Activated CD4-positive, alpha-beta T cell treated with anti-CD3 and anti-CD28 coated beads for 36 hours (primary cell): Measurements from ENCODE around the gene VOPP1. TPM values are rescaled to one million over a fixed set of nuclear protein-coding genes. Genes with fewer than 3 reads are reported as not detected.

ENCODE experiments used
- ATAC-seq: fragments of 200-7000 bp; cut with Tn5 transposase; one replicate; pipeline ENCODE4 v1.10.0; 2021; ENCODE audit warnings: mild to moderate bottlenecking, moderate library complexity
- CTCF ChIA-PET: fragments of 350-600 bp; sonication (Branson Sonifier 250); formaldehyde crosslinking; loops from one replicate; lab custom pipeline; 2021; ENCODE audit warnings: antibody characterized with exemption; lab: Charles Lee
- POLR2A ChIA-PET: fragments of 350-600 bp; sonication (Branson Sonifier 250); formaldehyde crosslinking; loops from one replicate; lab custom pipeline; 2021; ENCODE audit warnings: antibody characterized with exemption, inconsistent platforms; lab: Charles Lee
- DNase-seq: peaks from one replicate; pipeline ENCODE4 v3.0.0-alpha.2; 2020
- H3K27ac Mint-ChIP-seq: one replicate; pipeline ENCODE4 v1.8.0; 2021; ENCODE audit warnings: mixed read lengths
- H3K27me3 Mint-ChIP-seq: one replicate; pipeline ENCODE4 v1.8.0; 2021; ENCODE audit warnings: mixed read lengths
- H3K36me3 Mint-ChIP-seq: one replicate; pipeline ENCODE4 v1.8.0; 2021; ENCODE audit warnings: low read depth, mixed read lengths
- H3K4me1 Mint-ChIP-seq: one replicate; pipeline ENCODE4 v1.8.0; 2021; ENCODE audit warnings: mixed read lengths
- H3K4me3 Mint-ChIP-seq: one replicate; pipeline ENCODE4 v1.8.0; 2021; ENCODE audit warnings: mild to moderate bottlenecking, moderate library complexity, mixed read lengths
- H3K9me3 Mint-ChIP-seq: one replicate; pipeline ENCODE4 v1.8.0; 2021; ENCODE audit warnings: low read depth, mixed read lengths
- intact Hi-C, 2 experiments: fragments of 100-400 bp; cut with DNase I in 1 of 2; cut with micrococcal nuclease in 1 of 2; formaldehyde crosslinking; loops; one replicate each; pipeline versions ENCODE4 v1.14.2 to v1.15.1; 2022 to 2024; cut with DNase I, micrococcal nuclease
- total RNA-seq, 2 experiments: library from RNA; stranded (reverse); gene quantifications; one replicate each; pipeline ENCODE4 v1.2.3, GENCODE V29; 2021

VOPP1 gene
- total RNA-seq, 2 experiments from 2014 or later = 63.7 to 64.2 TPM

DNA sequence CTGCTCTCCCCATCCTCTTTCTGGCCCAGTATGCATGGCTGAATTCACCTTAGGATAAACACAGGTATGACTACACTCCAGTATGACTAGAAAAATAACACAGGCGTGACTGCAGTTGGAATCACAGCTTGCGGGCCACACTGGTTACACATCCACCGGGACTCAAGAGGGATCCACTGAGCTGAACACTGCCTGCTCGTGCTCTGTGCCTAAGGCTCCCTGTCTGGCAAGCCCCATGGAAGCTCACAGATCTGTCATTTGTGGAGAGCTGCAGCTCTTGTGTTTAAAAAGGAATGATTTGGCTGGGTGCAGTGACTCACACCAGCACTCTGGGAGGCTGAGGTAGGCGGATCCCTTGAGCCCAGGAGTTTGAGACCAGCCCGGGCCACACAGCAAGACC lies 26.8 kb downstream of the VOPP1 start:
- H3K4me1 Mint-ChIP-seq = peaks cover 76% of the 10 kb centered on the region
- CTCF ChIA-PET = interaction anchor here (0.9 to 2.9 kb wide), 5 partner anchors 9 to 37 kb away, joined by 3 to 11 read pairs (median 4); no protein-coding TSS in a partner anchor
- intact Hi-C loops = no loop called here
- H3K4me3 Mint-ChIP-seq = no peak overlapping the region
- no peaks in the 10 kb centered on the region for H3K27me3 Mint-ChIP-seq
- no peak overlapping the region for H3K27ac Mint-ChIP-seq
- POLR2A ChIA-PET = interaction anchor here (1.5 kb wide), 1 partner anchor 11 kb away, joined by 6 read pairs; no protein-coding TSS in a partner anchor
- ATAC-seq (peak; percentile 27), DNase-seq (no peak)
- no peaks in the 10 kb centered on the region for H3K9me3 Mint-ChIP-seq
- H3K36me3 Mint-ChIP-seq = peaks cover 30% of the 10 kb centered on the region

DNA sequence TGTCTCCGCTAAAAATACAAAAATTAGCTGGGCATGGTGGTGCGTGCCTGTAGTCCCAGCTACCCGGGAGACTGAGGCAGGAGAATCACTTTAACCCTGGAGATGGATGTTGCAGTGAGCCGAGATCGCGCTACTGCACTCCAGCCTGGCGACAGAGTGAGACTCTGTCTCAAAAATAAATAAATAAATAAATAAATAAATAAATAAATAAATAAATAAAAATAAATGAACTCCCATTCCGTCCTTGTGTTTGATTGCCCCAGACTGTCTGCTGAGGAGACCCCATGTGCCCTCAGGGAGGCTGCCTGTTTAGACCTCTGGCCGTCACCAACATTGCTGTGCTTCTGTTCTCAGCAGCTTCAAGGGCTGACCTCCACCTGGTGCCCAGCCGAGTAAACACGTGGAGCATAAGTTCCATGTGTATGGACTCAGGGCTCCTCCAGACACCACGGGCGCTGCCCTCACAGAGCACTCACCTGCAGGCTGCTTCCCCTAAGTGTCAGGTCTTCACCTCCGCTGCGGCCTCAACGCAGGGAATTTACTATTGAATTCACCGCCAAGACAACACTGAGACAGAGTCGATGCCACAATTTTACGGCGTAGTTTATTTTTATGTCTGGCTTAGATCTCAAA lies 32.0 kb downstream of the VOPP1 start:
- no peaks in the 10 kb centered on the region for H3K27me3 Mint-ChIP-seq
- no peak for DNase-seq
- intact Hi-C loops = no loop called here
- ChIA-PET CTCF (interaction anchor here (0.7 to 1.2 kb wide), 2 partner anchors 26 to 33 kb away, joined by 3 to 4 read pairs; no protein-coding TSS in a partner anchor), POLR2A (interaction anchor here (0.7 kb wide), 1 partner anchor 16 kb away, joined by 3 read pairs; no protein-coding TSS in a partner anchor)
- ATAC-seq = no peak
- no peak overlapping the region for H3K27ac Mint-ChIP-seq
- no peaks in the 10 kb centered on the region for H3K9me3 Mint-ChIP-seq
- H3K4me1 Mint-ChIP-seq = peaks cover 73% of the 10 kb centered on the region
- peaks cover 42% of the 10 kb centered on the region for H3K36me3 Mint-ChIP-seq
- no peak overlapping the region for H3K4me3 Mint-ChIP-seq

- H3K4me1 Mint-ChIP-seq = peaks cover 74% of the 10 kb centered on the region
- no peak for ATAC-seq
- no peaks in the 10 kb centered on the region for H3K9me3 Mint-ChIP-seq
- H3K27ac Mint-ChIP-seq = no peak overlapping the region
- intact Hi-C loops = no loop called here
- CTCF ChIA-PET = interaction anchor here (0.6 to 1.2 kb wide), 4 partner anchors 9 to 45 kb away, joined by 4 read pairs; no protein-coding TSS in a partner anchor
- H3K27me3 Mint-ChIP-seq = no peaks in the 10 kb centered on the region
- H3K4me3 Mint-ChIP-seq = no peak overlapping the region
- DNase-seq = no peak
- POLR2A ChIA-PET = no interaction called here
- H3K36me3 Mint-ChIP-seq = peaks cover 37% of the 10 kb centered on the region
Observed at GRCh38 chr7:55539380-55539779, 32.9 kb downstream of the VOPP1 start.

DNA sequence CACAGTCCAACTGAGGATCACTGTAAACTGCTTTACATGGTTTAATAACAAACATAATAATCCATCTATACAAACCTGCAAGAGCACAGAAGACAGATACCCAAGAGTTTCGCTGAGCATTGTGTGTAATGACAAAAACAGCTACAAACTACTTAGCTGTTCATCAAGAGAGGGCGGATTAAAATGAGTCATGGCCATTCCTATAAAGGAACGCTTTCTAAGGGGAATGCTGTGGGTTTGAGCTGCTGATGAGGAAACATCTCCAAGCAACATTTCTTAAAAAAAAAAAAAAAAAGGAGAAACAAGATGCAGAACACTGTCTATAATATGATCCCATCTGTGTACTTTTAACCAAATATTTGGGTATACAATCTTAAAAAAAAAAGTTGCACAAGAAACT lies 33.8 kb downstream of the VOPP1 start:
- no peaks in the 10 kb centered on the region for H3K27me3 Mint-ChIP-seq
- peaks cover 76% of the 10 kb centered on the region for H3K4me1 Mint-ChIP-seq
- H3K36me3 Mint-ChIP-seq = peaks cover 29% of the 10 kb centered on the region
- POLR2A ChIA-PET = no interaction called here
- peak overlapping the region; percentile 58 for H3K27ac Mint-ChIP-seq
- no peak for DNase-seq
- no peak overlapping the region for H3K4me3 Mint-ChIP-seq
- intact Hi-C loops = no loop called here
- ATAC-seq = no peak
- H3K9me3 Mint-ChIP-seq = no peaks in the 10 kb centered on the region
- CTCF ChIA-PET = interaction anchor here (0.6 kb wide), 1 partner anchor 12 kb away, joined by 3 read pairs; no protein-coding TSS in a partner anchor

GRCh38 chr7:55537458-55537990 lies 34.8 kb downstream of the VOPP1 start:
- Mint-ChIP-seq H3K4me3 (no peak overlapping the region), H3K27ac (peak overlapping the region; percentile 81), H3K4me1 (peaks cover 86% of the 10 kb centered on the region), H3K27me3 (no peaks in the 10 kb centered on the region), H3K36me3 (peaks cover 27% of the 10 kb centered on the region), H3K9me3 (no peaks in the 10 kb centered on the region)
- DNase-seq (no peak), ATAC-seq (no peak)
- ChIA-PET POLR2A (no interaction called here), CTCF (no interaction called here)
- intact Hi-C loops = no loop called here

DNA sequence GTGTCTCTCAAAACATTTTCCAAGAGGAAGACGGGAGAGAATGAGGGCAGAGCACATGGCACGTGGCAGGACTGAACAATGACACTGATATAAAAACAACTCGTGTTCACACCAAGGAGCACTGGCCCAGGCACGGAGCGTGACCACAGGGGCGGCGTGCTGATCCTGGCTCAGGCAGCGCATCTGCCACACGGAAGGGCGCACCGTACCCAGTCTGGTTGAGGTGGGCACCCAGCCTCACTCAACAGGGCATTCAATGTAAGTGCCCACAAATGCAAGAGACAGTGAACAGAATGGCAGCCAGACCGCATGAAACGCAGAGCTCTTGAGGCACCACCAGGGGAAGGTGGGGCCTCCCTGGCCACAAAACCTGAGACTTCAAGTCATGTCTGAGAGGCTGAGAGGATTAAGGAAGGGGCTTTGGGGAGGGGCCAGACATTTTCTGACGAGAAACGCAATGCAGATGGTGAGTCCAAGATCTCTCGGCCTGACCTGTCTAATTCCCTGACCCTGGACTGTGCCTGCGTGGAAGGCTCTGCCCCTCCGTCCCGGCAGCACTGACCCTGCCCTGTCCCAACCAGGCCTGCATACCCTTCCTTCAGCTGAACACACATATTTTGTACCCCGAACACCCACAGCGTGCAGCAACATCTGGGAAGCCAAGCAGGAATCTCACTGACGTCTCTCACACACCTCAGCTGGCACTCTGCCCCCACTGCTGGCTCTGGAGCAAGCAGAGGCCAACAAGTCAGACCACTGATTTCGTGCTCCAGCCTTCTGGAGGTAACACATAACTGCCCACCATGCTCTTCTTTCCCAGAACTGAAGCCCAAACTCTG lies 35.5 kb downstream of the VOPP1 start:
- Mint-ChIP-seq H3K9me3 (no peaks in the 10 kb centered on the region), H3K4me1 (peaks cover 91% of the 10 kb centered on the region), H3K27ac (peak overlapping the region; percentile 81), H3K36me3 (peaks cover 25% of the 10 kb centered on the region), H3K27me3 (no peaks in the 10 kb centered on the region), H3K4me3 (no peak overlapping the region)
- intact Hi-C loops = no loop called here
- ATAC-seq (no peak), DNase-seq (no peak)
- POLR2A ChIA-PET = no interaction called here
- CTCF ChIA-PET = interaction anchor here (0.6 kb wide), 1 partner anchor 256 kb away, joined by 5 read pairs; no protein-coding TSS in a partner anchor

DNA sequence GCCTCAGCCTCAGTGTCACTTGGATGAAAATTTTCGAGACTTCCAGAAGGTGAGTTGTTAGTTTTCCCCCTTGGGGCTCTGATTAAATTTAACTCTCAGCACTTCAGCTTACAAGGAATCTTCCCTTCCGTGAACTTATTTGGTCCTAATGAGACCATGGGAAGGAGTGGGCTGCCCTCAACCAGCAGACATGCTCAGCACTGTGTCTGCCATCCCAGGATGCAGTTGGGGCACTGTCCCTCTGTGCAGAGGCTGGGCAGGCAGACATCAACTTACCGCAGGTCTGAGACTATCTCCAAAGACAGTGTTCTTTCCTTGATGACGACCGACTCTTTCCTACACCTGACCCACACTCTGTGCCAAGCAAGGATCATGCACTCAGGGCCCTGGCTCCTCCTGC lies 36.7 kb downstream of the VOPP1 start:
- Mint-ChIP-seq H3K9me3 (no peaks in the 10 kb centered on the region), H3K27ac (peak overlapping the region; percentile 93), H3K36me3 (peaks cover 32% of the 10 kb centered on the region), H3K4me1 (peaks cover 93% of the 10 kb centered on the region), H3K27me3 (no peaks in the 10 kb centered on the region), H3K4me3 (peak overlapping the region; percentile 13)
- ATAC-seq (no peak), DNase-seq (no peak)
- POLR2A ChIA-PET = interaction anchor here (1.5 to 5.1 kb wide), 3 partner anchors 11 to 66 kb away, joined by 6 to 67 read pairs (median 7); partner anchors contain the start of gene VOPP1
- CTCF ChIA-PET = interaction anchor here (0.7 to 2.2 kb wide), 4 partner anchors 9 to 42 kb away, joined by 3 to 11 read pairs (median 10); no protein-coding TSS in a partner anchor
- intact Hi-C loops = loop anchor here in 1 of 2 experiments (1.0 to 2.0 kb wide), 2 partner anchors 9 to 21 kb away; no protein-coding TSS in a partner anchor

DNA sequence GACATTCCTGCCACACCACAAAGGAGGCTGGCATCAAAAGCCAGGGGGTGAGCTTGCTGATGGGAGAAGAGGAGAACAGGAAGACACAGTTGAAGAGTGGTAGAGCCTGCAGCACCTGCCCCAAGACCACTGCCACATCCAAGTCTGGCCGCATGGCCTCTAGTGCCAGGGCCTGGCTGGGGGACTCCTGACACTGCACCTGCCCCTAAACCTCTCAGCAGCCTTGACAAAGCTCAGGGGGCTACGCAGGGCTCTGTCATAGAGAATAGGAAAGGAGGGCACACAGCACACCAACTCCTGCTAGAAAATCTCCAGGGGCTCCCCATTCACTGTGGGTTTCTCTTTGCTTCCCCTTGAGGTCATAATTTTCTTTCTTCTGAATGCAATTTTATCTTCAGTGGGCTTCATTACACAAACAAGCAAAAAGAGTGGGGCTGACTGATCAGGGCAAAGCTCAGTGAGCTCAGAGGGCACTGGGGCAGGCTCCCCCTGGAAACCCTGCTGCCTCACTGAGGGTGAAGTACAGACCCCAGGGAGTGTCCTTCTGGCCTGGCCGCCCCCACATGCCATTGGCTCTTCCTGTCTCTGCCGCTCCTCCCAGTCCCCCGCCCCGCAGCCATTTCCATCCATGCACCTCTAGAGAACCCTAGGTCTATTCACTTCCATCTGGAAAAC lies 37.2 kb downstream of the VOPP1 start:
- ATAC-seq = peak; percentile 1
- H3K36me3 Mint-ChIP-seq = peaks cover 34% of the 10 kb centered on the region
- intact Hi-C loops = loop anchor here (1.0 to 5.0 kb wide), 15 partner anchors 9 to 778 kb away; partner anchors contain the start of genes CCT6A (in 1 of the 2), LANCL2 (in 1 of the 2), PSPH (in 1 of the 2) and SEC61G (in 1 of the 2)
- H3K27me3 Mint-ChIP-seq = no peaks in the 10 kb centered on the region
- H3K27ac Mint-ChIP-seq = peak overlapping the region; percentile 93
- peaks cover 95% of the 10 kb centered on the region for H3K4me1 Mint-ChIP-seq
- H3K9me3 Mint-ChIP-seq = no peaks in the 10 kb centered on the region
- ChIA-PET CTCF (interaction anchor here (0.7 to 2.2 kb wide), 15 partner anchors 10 to 119 kb away, joined by 3 to 11 read pairs (median 5); no protein-coding TSS in a partner anchor), POLR2A (interaction anchor here (0.8 to 5.2 kb wide), 12 partner anchors 10 to 226 kb away, joined by 3 to 67 read pairs (median 6); partner anchors contain the start of gene VOPP1)
- DNase-seq = no peak
- H3K4me3 Mint-ChIP-seq = peak overlapping the region; percentile 37

- Mint-ChIP-seq H3K36me3 (peaks cover 37% of the 10 kb centered on the region), H3K4me1 (peaks cover 97% of the 10 kb centered on the region), H3K27me3 (no peaks in the 10 kb centered on the region), H3K9me3 (peaks cover 3% of the 10 kb centered on the region), H3K27ac (peak overlapping the region; percentile 93), H3K4me3 (peak overlapping the region; percentile 37)
- intact Hi-C loops = loop anchor here (1.0 to 5.0 kb wide), 14 partner anchors 17 to 777 kb away; partner anchors contain the start of genes CCT6A (in 1 of the 2), LANCL2 (in 1 of the 2), PSPH (in 1 of the 2) and SEC61G (in 1 of the 2)
- peak; percentile 88 for DNase-seq
- POLR2A ChIA-PET = interaction anchor here (0.6 to 5.2 kb wide), 13 partner anchors 11 to 225 kb away, joined by 3 to 67 read pairs (median 6); partner anchors contain the start of gene VOPP1
- ATAC-seq = peak; percentile 70
- CTCF ChIA-PET = interaction anchor here (0.7 to 2.6 kb wide), 18 partner anchors 8 to 119 kb away, joined by 3 to 11 read pairs (median 5); no protein-coding TSS in a partner anchor
Observed at GRCh38 chr7:55534262-55534915, 37.9 kb downstream of the VOPP1 start.
